A673 (cell line): ENCODE measurements around the gene SGTA. TPM values are rescaled to one million over a fixed set of nuclear protein-coding genes. Genes with fewer than 3 reads are reported as not detected.

Experiments used
- BruUV-seq: library from RNA; stranded (reverse); fragments of 400-500 nt; replicated peaks from 2 replicates; lab custom pipeline; 2021; lab: Mats Ljungman, UMichigan
- CTCF ChIA-PET: fragments of 300-600 bp; sonication (Branson Sonifier 250); formaldehyde crosslinking; loops from one replicate; lab custom pipeline; 2022; ENCODE audit warnings: antibody characterized with exemption; lab: Charles Lee
- POLR2A ChIA-PET: fragments of 300-600 bp; sonication (Branson Sonifier 250); formaldehyde crosslinking; loops from one replicate; lab custom pipeline; 2022; ENCODE audit warnings: antibody characterized with exemption; ENCODE audit not compliant: low non-redundant PET; lab: Charles Lee
- DNase-seq: peaks from one replicate; pipeline ENCODE4 v3.0.0-alpha.2; 2015; ENCODE audit warnings: low spot score
- H3K27ac ChIP-seq: fragments of 200-600 bp; sonication (generic); 2 replicates; pipeline ENCODE4 v1.5.1; 2016; ENCODE audit warnings: mixed run types, low read depth, mild to moderate bottlenecking, mixed read lengths, antibody characterized with exemption, low read length; ENCODE audit not compliant: poor library complexity, severe bottlenecking
- H3K27me3 ChIP-seq: fragments of 200-600 bp; sonication (generic); replicated peaks from 2 replicates; pipeline ENCODE4 v1.6.1; 2017; ENCODE audit warnings: mixed run types, low read depth, mild to moderate bottlenecking, mixed read lengths, antibody characterized with exemption, low read length; ENCODE audit not compliant: insufficient read depth, poor library complexity
- H3K36me3 ChIP-seq: fragments of 200-600 bp; sonication (generic); 2 replicates; pipeline ENCODE4 v1.6.1; 2016; ENCODE audit warnings: mixed run types, mild to moderate bottlenecking, mixed read lengths, antibody characterized with exemption, low read length; ENCODE audit not compliant: insufficient read depth, poor library complexity, severe bottlenecking
- H3K4me1 ChIP-seq: fragments of 200-600 bp; sonication (generic); 2 replicates; pipeline ENCODE4 v1.6.1; 2017; ENCODE audit warnings: mixed run types, mild to moderate bottlenecking, mixed read lengths, antibody characterized with exemption, low read length; ENCODE audit not compliant: insufficient read depth, poor library complexity, severe bottlenecking
- H3K4me3 ChIP-seq: fragments of 200-600 bp; sonication (generic); 2 replicates; pipeline ENCODE4 v1.5.1; 2016; ENCODE audit warnings: low read depth, mixed run types, mild to moderate bottlenecking, mixed read lengths, low read length; ENCODE audit not compliant: poor library complexity, severe bottlenecking
- H3K9me3 ChIP-seq: fragments of 200-600 bp; sonication (generic); 2 replicates; pipeline ENCODE4 v1.6.1; 2016; ENCODE audit warnings: mixed run types, low read depth, mild to moderate bottlenecking, mixed read lengths, antibody characterized with exemption, low read length; ENCODE audit not compliant: poor library complexity, severe bottlenecking
- EZH2 ChIP-seq: fragments of 200-600 bp; sonication (generic); IDR thresholded peaks from 2 replicates; pipeline ENCODE4 v1.6.1; 2017; ENCODE audit warnings: borderline replicate concordance, low read depth, mild to moderate bottlenecking, mixed read lengths, antibody characterized with exemption, low read length; ENCODE audit not compliant: poor library complexity, severe bottlenecking
- intact Hi-C: fragments of 100-400 bp; cut with micrococcal nuclease; formaldehyde crosslinking; loops from one replicate; pipeline ENCODE4 v1.10.0; 2022; ENCODE audit not compliant: unreplicated experiment
- total RNA-seq: library from RNA; stranded (reverse); gene quantifications from 2 replicates; pipeline ENCODE4 v1.2.3, GENCODE V29; 2021
- TF ChIP-seq, protein P1 (sequence below): fragments of 300-800, 200-600 bp; sonication (generic); conservative IDR thresholded peaks from 2 replicates; pipeline ENCODE4 v1.5.1; 2017; ENCODE audit warnings: low read depth, mild to moderate bottlenecking, antibody characterized with exemption, low read length, moderate library complexity, mixed read lengths

Gene SGTA
- total RNA-seq, 1 experiment from 2014 or later = 106 TPM

DNA sequence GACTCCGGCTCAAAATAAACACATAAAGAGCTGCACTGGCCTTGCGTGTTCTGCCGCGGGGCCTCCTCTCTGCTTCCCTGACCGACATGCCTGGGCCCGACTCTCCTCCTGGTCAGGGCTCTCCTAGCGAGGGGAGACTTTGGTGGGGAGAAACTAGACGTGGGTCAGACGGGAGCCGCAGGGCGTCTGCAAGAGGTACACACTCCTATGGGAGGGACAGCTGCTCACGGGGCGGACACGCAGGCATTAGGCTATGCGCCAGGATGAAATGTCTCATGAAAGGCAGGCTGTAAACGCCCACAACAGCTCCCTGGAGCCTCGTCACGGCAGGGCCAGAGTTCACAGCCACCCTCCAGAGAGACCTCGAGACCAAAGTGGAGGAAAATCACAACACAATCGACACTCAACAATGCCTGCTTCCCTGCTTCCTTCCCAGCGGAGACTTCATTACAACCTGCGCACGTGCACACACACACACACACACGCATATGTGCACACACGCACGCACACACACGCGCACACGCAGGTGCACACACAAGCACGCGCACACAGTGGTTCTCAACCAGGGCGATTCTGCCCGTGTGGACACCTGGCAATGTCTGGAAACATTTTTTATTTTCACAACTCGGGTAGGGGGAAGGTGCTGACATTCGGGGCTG lies 49.0 kb downstream of the SGTA start:
- ChIA-PET CTCF (no interaction called here), POLR2A (no interaction called here)
- intact Hi-C loops = no loop called here
- no peak overlapping the region for H3K4me3 ChIP-seq
- no peaks in the 10 kb centered on the region for H3K27me3 ChIP-seq
- H3K36me3 ChIP-seq = peaks cover 4% of the 10 kb centered on the region
- no peaks in the 10 kb centered on the region for H3K4me1 ChIP-seq
- no peak overlapping the region for H3K27ac ChIP-seq
- TF ChIP-seq EZH2 = no peak
- TF ChIP-seq, protein P1, sequence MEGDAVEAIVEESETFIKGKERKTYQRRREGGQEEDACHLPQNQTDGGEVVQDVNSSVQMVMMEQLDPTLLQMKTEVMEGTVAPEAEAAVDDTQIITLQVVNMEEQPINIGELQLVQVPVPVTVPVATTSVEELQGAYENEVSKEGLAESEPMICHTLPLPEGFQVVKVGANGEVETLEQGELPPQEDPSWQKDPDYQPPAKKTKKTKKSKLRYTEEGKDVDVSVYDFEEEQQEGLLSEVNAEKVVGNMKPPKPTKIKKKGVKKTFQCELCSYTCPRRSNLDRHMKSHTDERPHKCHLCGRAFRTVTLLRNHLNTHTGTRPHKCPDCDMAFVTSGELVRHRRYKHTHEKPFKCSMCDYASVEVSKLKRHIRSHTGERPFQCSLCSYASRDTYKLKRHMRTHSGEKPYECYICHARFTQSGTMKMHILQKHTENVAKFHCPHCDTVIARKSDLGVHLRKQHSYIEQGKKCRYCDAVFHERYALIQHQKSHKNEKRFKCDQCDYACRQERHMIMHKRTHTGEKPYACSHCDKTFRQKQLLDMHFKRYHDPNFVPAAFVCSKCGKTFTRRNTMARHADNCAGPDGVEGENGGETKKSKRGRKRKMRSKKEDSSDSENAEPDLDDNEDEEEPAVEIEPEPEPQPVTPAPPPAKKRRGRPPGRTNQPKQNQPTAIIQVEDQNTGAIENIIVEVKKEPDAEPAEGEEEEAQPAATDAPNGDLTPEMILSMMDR = no peak
- no peaks in the 10 kb centered on the region for H3K9me3 ChIP-seq
- no TSS peak for BruUV-seq
- DNase-seq = no peak

DNA sequence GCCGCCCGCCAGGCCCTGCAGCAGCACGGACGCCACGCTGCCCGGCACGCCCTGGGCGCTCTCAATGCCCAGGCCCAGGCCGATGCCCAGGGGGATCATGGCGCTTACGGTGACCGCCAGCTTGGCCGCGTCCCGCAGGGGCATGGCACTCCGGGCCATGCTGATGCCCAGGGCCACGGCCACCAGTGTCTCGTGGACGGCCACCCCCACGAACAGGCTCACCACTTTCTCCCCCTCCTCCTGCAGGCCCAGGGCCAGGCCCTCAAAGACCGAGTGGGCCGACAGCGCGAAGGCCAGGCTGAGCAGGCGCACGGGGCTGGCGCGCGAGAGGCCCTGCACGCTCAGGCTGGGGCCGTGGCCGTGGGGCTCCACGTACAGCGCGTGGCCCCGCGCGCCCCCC lies 50.2 kb downstream of the SGTA start:
- no peak overlapping the region for H3K27ac ChIP-seq
- no peak overlapping the region for H3K4me3 ChIP-seq
- no peak for DNase-seq
- H3K4me1 ChIP-seq = no peaks in the 10 kb centered on the region
- TF ChIP-seq, protein P1 = no peak
- no TSS peak for BruUV-seq
- intact Hi-C loops = no loop called here
- no peaks in the 10 kb centered on the region for H3K27me3 ChIP-seq
- ChIA-PET POLR2A (no interaction called here), CTCF (no interaction called here)
- peaks cover 4% of the 10 kb centered on the region for H3K36me3 ChIP-seq
- H3K9me3 ChIP-seq = no peaks in the 10 kb centered on the region

DNA sequence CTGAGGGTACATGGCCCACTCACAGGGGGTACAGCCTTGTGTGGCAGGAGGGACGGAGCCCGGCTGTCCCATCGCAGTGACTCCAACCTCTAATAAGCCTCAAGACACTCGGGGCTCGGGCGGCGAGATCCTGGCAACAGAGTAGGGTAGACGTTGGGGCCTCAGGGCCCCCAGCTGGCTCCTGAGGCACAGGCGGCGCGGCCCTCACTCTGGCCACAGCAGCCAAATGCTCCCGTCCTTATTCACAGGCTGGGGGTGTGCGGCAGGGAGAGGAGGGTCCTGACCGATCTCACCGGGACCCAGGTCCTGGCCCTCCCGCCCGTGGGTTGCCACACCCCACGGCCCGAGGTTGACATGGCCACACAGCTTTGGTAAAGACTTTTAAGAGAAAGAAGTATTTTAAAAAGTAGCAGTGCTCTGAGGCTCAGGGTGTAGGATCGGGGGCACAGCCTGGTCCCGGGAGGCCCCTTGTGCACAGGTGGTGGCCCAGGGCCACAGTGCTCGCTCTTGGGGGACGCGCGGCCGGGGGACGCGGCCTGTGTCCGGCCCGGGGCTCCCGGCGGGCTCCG lies 50.8 kb downstream of the SGTA start:
- ChIA-PET CTCF (no interaction called here), POLR2A (no interaction called here)
- no peaks in the 10 kb centered on the region for H3K9me3 ChIP-seq
- intact Hi-C loops = no loop called here
- H3K27ac ChIP-seq = no peak overlapping the region
- TF ChIP-seq, protein P1 = no peak
- TF ChIP-seq EZH2 = no peak
- H3K4me3 ChIP-seq = no peak overlapping the region
- no peak for DNase-seq
- BruUV-seq = no TSS peak
- H3K4me1 ChIP-seq = no peaks in the 10 kb centered on the region
- H3K27me3 ChIP-seq = peaks cover 2% of the 10 kb centered on the region
- peaks cover 4% of the 10 kb centered on the region for H3K36me3 ChIP-seq
